Left renal cortex interstitium (tissue), 4 donors: ENCODE results near the gene NOG. TPM values are rescaled to one million over a fixed set of nuclear protein-coding genes. Genes with fewer than 3 reads are reported as not detected.

Experiments
- DNase-seq, 4 donors: peaks; one replicate each; pipeline ENCODE4 v3.0.0-alpha.2; 2013; ENCODE audit warnings: low read depth in 4 of 4, low spot score in 2 of 4, missing footprints in 1 of 4
- polyA plus RNA-seq, 4 donors: library from polyadenylated mRNA; unstranded; fragments of 120-200 nt; gene quantifications; one replicate each; pipeline ENCODE4 v1.2.1, GENCODE V29; 2013; ENCODE audit not compliant: insufficient read length in 4 of 4

Gene NOG
- polyA plus RNA-seq, 4 donors: 1.1 to 2.3 (median 1.8) TPM

DNA sequence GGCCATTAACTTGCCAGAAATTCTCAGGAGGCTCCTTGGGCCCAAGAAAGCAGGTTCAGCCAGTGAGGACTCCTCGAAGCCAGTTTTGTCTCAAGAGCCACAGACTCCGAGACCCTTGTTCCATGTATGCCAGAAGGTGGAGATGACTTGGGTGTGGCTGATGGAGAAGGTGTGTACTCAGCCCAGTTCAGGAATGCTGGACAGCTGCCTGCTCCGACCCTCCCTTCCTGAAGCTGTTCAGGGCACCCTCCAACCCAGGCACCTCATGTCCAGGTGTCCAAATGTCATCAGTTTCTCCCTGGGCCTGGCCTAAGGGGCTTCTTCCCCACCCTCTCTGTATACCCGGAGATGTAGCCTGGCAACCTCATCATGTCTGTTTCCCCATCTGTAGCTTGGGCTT lies 40.2 kb downstream of the NOG start:
- no peak for DNase-seq

DNA sequence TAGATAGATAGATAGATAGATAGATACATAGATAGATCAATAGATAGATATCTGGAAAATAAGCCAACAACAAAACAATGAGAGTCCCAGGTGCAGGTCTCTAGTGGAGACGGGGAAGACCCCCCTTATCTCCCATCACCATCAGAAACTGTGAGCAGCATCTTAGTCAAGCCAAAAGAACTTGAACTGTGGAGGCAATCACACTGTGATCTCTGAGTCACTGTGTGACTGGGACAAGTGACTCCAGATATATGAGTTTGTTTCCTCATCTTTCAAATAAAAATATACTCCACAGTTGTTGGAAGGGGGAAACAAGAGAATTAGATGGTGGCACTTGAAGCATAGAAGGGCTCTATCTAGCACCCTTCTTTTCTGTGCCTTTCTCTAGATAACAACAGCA lies 42.1 kb downstream of the NOG start:
- DNase-seq: no peak

- no peak for DNase-seq
Measured at GRCh38 chr17:56636265-56636664, 42.8 kb downstream of the NOG start.

DNA sequence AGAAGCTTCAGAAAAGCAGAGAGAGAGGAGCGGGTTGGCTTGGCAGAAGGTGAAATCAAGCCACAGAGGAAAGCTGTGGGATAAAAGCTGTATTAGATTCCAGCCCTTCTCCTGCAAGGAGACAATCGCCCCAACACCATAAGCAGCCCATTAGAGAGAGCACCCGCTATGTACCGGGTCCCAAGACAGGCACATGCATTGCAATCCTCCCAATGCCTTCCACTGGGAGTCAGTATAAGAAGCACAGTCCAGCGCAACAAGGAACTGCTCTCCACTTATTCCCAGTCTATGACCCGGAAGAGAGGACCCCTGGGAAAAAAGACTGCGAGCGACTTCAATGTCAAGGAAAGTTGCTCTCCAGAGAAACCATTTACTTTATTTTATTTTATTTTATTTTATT lies 43.8 kb downstream of the NOG start:
- DNase-seq: no peak

DNA sequence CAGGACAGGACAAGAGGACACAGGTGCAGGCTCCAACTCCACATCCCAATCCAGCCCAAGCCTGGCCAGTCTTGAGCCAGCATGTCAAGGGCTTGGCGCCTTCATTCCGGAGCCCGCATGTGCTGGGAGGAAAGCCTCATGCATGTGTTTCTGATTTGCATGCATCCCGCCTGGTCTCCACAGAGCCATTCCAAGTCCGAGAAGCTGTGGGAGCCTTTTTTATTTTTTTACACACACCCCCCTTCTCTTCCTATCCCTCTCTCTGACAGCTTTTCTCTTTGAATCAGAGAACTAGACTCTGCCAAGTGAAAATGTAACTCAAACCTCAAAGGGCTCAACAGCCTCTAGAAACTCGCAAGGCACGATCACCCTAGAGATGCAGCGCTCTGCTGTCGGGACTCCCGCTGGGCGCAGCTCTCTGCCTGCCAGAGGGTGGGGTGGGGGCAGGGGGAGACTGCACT lies 45.1 kb downstream of the NOG start:
- DNase-seq: no peak

DNA sequence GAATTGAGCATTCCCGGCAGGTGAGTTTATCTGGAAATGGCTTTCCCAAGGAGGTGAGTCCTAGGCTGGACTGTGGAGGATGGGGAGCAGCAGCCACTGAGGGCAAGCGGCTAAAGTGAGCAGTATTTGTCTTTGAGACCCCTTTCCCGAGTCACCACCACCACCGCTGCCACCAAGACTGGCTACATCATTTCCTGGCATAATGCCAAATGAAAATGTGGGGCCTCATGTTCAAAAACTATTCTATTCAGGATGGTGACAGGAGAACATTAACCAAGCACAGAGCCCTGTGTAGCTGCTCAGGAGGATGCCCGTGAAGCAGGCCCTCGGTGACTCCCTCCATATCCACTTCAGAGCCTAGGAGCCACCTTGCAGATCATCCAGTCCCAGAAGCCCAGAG lies 46.0 kb downstream of the NOG start:
- DNase-seq: no peak

GRCh38 chr17:56640116-56640515 lies 46.6 kb downstream of the NOG start:
- DNase-seq: no peak

DNA sequence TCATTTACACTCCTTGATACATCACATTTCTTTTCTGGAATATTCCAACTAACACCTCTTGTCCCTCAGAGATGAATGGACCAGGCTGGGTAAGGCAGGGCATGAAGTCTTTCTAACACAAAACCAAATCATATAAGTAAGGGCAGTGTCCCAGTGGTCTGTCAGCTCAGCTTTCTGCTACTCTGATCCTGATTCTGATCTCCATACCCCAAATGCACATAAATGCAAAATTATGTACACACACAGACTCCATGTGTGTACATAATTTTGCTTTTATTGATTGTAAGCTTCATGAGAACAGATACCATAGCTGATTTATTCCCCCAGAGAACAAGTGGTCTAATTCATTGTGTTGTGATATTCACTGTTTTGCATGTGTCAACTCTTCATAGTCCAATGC lies 47.9 kb downstream of the NOG start:
- DNase-seq: no peak

- no peak for DNase-seq
Measured at GRCh38 chr17:56641894-56642293, 48.4 kb downstream of the NOG start.

DNA sequence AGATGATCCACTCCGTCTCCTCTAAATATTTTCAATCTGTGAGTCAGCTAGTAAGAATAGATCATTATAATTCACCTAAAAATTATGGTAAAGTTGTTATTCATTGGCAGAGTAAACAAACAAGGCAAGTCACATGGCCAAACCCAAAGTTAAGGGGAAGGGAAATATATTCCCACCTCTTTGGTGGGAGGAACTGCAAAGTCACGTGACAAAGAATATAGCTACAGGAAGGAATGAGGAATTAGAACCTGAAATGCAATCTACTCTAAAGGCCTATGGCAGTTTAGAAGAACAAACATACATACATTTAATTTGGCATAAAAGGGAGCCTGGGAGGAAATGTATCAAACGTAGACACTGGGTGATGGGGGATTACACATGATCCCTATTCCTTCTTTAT lies 48.9 kb downstream of the NOG start:
- DNase-seq: no peak

Other genes starting within 250 kb of the NOG start
- 1 to 10 TPM in 3 of 4 donors, under 1 TPM in 1; 0.65 to 1.8 (median 1.5) TPM for gene C17orf67, start 240.2 kb downstream of the NOG start, polyA plus RNA-seq
- 1 to 10 TPM; 2.9 to 7.0 (median 4.5) TPM for gene DGKE, start 240.5 kb downstream of the NOG start, polyA plus RNA-seq